Stimulated activated CD8-positive, alpha-beta memory T cell treated with anti-CD3 and anti-CD28 coated beads, Interleukin-15, amount 100 ng/mL, for 1 hour (primary cell): ENCODE measurements around the gene NELFB.

ENCODE experiments used
- DNase-seq: peaks from one replicate; pipeline ENCODE4 v3.0.0-alpha.2; 2020; ENCODE audit warnings: low read depth

The NELFB gene

DNA sequence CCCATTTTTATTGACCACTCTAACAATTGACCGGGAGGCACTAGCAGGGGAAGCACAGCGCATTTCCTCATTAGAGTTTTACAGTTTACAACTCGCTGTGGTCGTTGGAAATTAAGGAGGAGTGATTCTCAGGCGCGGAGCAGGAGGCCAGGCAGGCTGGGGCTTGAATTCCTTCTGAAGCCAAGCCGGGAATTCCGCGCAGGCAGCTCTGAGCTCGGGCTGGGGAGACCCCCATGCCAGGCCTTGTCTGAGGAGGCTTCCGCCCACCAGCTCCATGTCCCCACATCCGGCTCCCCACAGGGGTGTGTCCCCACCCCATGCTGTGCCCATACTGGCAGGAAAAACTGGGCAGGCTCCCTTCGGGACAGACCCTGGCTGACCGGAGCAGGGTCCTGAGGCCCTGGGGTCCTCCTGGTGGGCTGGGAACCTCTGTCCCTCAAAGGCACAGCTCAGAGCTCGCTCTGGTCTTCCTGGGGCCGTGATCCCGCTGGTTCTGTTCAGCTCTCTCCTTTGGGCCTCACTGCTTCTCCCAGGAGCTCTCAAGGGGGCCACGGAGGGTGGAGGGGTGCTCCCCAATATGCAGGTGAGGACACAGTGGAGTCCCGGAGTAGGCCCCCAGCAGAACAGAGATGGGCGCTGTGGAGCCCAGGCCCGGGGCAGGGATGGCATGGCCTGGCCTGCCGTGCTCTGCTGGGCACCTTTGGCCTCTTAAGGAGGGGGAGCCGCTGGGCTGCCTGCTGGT is 48.2 kb downstream of the NELFB start:
- DNase-seq: no peak

DNA sequence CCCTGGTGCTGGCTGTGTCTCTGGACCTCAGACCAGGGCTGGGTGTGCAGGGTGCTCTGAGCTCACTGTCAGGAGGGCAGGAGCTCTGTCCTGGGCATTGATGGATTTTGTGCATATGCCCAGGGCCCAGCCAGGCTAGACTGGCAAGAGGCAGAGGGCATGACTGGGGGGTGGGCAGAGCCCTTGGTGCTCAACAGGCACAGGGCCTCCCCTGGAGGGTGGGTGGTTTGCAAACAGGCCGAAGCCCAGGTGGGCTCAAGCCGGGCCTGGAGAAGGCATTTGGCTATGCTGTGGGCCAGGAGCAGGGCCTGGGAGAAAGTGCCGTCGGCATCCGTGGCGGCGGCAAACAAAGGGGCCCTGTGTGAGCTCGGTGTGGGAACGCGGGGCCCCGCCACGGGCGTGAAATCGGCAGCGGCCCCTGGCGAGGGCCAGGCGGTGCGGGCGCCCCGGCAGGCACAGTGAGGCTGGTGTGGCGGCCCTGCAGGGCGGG is 48.8 kb downstream of the NELFB start:
- DNase-seq: no peak

DNA sequence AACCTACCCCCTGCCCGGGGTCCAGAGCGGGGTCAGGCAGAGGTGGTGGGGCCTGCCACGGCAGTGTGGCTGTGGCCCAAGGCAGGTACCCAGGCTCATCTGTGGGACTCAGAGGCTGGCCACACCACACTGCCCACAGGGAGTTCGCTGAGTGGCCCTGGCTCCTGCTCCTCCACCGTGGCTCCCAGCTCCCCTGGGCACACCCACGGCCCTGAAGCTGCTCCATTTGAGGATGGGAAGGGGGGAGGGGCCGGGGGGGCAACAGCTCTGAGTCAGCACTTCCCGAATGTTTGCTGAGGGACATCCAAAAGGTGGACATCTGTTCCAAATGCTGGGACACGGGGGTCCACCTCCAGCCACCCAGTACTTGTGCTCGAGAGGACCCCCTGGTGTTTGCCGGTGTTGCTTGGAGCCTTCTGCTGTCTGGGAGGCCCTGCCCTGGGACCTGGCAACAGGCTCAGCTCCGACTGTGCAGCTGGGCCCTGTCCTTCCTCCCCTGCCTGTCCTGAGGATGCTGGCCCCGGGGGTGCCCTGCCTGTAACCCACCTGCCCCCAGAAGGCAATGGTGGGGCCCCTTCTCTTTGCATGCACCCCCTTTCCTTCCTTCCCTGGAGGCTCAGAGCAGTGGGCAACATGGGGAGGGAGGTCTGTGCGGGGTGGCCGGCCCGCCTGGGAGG is 49.4 kb downstream of the NELFB start:
- no peak for DNase-seq

DNA sequence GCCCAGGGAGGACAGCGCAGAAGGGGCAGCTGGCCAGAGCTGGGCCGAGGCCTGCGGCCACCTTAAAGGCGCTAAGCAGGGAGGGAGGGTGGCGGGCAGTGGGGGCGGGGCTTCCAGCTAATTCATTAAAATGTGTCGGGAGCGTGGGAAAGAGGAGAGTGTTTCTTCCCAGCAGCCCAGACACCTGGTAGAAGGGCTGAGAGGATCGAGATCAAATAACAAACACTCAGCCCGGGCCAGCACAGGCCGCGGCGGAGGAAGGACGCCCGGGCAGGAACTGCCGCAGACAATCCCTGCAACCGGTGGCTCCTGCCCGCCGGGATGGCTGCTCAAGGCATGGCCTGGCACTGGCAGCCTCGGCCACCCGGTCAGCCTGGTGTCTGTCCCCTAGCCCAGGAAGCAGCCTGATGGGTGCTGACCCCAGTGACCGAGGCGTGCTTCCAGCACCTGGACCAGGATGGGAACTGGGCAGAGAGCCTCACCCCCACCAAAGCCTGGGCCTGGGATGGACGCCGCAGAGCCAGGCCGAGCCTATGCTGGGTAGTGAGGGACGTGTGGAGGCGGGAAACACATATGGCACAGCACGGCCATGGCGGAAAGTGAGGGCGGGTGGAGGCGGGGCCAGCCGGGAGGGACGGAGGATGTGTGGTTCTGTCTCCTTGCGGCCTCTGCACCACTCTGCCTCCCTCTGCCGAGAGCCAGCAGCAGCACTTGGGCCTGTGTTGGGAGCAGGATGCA is 50.1 kb downstream of the NELFB start:
- DNase-seq: no peak

DNA sequence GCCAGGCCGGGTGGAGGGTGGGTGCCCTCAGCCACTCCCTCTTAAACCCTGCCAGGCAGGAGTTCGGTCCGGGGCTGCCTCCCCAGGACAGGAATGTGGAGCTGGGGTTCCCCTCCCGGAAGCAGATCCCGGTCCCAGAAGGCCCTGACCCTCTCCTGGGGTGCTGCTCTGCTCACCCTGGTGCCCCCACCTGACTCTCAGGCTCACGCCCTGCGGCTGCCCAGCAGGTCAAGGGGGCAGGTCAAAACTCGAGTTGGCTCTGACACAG is 50.6 kb downstream of the NELFB start:
- no peak for DNase-seq

DNA sequence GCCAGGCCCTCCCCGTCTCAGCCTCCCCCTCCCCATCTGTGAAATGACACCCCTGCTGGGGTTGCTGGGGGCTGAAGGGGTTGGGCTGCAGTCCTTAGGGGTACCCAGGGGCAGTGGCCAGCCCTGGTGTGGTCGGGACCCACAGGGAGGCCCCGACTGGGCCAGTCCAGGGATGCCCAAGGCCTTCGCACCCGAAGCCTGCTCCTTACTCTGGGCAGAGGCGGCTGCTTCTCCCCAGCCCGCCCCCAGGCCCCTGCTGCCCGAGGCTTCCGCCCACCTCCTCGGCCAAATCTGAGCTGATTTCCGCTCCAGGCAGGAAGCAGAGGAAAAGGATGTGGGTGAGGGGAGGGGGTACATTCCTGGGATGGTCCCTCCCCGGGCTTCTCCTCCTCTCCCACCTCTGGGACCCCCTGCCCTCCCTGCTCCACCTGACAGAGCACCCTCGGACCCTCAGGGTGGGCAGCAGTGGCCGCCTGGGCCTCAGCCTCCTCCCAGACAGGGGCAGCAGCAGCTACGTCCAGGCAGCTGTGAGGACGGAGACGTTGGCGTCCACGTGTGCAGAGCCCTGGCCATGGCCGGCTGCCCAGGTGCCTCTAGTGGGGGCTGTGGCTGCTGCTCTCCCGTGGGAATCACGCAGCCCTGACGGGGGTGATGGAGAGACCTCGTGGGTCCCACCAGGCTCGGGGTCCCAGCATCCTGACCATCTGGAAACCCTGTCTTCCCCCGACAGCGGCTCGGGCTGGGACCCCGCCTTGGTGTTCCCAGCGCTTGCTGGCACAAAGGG is 51.1 kb downstream of the NELFB start:
- DNase-seq: no peak

DNA sequence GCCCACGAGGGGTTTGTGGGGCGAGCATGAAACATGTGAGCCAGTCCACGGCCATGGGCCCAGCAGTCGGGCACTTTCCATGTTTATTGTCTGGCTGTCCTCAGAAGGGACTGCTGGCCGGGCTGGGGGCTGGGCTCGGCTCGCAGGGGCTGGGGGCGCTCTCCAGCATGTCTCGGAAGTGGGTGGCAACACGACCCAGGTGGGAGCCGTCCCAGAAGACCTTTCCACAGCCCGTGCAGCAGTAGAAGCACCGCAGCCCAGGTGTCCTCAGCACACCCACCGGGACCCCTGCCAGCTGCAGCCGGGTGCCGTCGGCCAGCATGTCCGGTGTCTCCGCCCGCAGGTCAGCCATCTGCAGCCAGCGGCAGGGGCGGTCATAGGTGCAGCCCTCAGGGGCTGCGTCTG is 51.7 kb downstream of the NELFB start:
- no peak for DNase-seq

DNA sequence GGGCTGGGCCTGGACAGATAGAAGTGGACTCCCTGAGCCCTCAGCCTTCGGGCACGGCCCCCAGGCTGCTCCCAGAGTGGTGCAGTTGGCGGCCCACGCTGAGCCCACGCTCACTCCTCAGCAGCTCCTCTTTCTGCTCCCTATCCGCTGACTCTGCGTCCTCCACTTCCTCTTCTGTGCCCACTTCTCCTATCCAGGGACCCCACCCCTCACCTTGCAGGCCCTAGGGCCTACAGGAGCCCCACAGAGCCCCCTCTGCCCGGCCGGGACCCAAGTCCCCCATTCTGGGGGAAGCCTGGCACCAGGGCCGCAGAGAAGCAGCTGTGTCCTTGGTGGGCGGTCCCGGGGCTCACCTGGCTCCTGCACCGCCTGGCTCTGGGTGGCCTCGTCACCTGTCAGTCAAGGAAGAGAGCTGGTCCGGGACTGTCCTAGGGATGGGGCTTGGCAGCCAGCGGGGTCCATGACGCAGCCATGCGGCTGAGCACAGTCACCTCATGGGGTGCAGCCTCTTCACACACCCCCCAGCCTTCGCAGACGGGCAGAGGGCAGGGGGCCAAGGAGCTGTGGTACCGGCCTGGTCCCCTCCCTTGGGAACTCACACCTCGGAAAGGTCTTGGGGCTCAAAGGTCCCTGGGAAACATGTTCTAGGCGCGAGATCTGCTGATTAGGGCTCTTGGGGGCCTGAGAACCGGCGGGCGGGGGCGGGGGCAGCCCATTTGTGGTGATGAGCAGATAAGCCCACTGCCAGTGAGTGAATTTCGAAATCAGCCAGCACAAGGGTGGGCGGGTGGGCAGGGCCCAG is 52.3 kb downstream of the NELFB start:
- no peak for DNase-seq

DNA sequence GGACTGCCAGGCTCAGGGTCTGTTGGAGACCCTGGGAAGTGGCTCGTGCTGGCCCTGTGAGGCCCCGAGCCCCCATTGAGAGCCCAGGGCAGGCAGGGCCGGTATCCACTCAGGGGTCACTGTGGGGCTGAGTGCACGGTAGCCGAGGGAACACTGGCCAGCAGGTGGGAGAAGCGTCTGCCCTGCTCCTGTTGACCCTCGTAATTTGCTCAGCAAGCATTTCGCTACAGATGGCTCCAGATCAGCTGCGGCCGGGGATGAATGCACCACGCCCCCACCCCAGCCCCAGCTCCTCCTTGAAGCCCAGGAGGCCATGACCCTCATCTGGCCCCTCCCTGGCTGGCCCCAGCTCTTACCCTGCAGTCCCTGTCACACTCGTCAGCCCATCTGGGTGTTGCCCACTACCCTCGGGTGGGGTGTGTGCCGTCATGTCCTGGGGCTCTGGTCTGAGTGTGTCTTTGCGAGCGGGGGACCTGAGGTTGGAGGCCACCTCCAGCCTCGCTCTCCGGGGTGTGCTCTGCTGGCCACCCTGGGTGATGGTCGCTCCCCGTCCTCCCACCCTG is 53.0 kb downstream of the NELFB start:
- no peak for DNase-seq

DNA sequence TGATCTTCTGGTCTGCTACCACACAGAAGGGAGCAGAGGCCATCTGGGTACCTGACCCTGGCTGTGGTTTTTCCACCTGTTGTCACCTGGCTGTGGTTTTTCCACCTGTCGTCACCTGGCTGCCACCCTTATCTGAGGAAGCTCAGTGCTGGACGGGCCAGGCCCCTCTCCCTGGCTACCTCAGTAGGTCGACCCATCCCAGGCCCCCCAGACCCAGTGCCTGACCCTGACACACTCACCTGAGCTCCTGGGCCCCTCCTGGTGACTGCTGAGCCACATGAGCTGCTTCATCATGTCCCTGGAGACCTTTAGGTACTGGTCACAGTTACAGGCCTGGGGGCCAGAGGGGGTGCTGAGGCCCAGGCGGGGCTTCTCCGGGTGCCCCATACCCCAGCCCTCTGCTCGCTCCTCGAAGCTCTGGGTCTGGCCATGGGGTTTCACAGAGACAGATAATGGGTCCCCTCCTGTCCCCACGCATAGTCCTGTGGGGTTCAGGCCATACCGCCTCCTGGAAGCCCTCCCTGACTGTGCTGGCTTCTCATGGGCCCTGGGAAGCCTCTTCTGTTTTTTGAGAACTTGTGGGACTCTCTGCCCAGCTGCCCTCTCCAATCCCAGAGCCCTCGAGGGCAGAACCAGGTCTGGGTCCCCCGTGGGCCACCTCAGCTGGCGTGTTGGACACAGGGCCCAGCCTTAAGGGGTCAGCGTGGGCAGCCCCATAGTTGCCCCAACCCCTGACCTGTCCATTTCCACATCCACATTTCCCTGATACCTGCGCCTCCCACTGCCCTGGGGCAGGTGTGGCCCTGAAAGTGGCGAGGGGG is 54.5 kb downstream of the NELFB start:
- no peak for DNase-seq

DNA sequence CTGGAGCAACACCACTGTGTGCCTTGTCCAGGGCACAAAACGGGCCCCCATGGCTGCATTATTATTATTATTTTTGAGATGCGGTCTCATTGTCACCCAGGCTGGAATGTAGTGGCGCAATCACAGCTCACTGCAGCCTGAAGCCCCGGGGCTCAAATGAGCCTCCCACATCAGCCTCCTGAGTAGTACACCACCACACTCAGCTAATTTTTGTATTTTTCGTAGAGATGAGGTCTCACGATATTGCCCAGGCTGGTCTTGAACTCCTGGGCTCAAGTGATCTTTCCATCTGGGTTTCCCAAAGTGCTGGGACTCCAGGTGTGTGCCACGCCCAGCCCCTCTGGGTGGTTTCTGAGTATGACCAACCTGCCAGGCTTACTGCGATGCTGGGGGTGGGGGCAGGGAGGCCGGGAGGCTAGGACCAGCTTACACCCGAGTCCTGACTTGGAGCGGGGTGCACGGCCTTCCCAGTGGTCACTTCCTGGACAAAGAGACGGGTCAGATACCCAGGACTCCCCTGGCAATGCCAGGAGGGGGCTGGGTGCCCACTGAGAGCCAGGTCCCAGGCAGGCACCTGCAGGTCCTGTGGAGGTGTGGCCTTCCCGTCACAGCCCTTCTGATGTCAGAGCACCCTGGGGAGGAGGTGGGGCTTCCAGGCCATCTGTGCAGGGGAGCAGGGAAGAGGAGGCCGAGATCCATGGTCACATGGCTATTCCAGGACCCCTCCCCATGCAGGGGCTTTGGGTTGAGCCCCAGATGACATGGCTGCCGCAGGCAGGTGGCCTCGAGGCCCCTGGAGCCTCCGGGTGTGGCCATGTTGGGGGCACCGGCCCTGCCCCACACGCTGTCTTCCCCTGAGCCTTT is 55.3 kb downstream of the NELFB start:
- no peak for DNase-seq

DNA sequence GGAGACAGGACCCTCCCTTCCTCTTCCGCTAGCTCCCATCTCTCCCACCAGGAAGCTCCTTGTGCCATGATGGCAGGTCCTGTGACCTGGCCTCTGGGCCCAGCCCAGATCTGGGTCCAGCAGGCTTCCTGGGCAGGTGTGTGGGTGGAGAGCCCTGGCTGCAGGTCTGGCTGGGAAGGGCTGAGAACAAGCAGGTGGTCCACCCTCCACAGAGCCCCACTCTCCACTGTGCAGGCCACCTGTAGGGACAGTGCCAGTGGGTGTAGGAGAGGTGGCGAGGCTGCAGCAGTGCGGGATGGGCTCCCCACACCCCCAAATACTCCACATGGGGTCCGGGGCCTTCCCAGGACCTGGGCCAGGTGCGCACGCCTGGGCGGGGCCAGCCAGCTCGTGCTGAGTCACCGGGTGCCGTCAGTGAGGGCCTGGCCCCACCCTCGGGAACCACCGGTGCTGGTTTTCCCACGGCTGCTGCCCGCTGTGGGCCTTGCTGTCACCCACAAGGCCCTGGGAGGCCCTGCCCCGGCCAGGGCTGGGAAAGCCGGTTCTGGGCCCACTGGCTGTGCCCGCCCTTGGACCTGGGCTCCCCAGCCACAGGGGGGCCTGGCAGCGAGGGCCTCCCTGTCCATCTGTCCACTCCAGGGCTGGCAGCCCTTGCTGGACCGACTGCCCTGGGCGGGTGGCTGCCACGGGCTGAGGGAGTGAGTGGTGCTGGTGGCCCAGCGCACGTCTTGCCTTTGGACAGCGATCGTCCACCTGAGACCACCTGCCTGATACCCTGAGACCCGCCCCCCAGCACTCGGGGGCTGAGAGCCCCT is 56.3 kb downstream of the NELFB start:
- DNase-seq: no peak

DNA sequence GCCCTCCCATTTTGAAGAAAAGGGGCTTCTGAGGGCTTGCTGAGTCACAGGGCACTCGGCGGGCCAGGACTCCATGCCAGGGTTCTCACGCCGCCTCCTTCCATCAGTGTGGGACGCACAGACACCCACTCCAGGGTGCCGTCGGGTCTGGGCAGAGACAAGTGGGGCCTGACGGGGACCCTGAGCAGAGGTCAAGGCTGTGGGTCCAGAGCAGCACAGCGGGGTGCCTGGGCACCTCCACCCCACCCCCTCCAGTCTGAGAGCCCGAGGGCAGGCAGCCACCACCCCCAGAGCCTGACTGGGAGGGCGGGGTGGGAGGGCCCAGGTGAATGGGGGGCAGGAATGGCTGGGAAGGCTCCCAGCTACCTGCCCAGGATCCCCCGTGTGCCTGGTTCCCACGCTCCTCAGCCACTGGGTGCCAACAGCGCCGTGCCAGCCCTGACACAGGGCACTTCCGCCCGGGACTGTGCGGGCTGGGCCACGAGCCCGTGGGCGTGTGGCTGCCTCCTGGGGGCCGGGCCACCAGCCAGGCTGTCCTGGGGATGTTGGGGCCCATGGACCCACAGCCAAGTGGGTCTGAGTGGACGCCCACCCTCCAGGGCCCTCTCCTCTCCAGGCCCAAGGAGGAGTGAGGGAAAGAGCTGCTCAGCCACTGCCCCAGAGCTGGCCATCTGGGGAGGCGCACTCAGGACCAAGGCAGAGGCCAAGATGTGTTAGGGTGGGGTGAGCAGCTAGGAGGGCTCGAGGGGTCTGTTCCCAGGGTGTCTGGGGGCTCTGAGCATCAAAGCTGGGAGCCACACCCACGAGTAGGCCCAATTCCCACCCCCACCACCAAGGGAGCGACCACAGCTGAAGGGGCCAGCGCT is 57.1 kb downstream of the NELFB start:
- no peak for DNase-seq

DNA sequence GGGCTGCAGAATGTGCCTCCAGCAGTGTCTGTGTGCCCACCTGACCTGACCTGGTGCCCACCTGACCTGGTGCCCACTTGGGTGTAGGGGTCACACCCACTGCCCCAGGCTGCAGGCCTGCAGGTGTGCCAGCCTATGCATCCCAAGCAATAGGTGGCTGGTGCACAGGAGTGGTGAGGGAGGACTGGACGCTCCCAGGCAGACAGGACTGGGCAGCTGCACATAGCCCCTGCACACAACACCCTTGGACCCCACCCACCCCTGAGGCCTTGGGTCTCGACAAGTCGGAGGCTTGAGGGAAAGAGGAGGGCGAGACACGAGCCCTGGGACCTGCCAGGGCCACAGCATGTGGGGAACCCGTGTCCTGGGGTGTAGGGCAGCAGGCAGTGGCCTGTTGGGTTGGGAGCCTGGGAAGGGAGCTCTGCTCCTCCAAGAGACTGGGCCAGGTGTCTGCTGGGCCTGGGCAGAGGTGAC is 57.8 kb downstream of the NELFB start:
- DNase-seq: no peak

DNA sequence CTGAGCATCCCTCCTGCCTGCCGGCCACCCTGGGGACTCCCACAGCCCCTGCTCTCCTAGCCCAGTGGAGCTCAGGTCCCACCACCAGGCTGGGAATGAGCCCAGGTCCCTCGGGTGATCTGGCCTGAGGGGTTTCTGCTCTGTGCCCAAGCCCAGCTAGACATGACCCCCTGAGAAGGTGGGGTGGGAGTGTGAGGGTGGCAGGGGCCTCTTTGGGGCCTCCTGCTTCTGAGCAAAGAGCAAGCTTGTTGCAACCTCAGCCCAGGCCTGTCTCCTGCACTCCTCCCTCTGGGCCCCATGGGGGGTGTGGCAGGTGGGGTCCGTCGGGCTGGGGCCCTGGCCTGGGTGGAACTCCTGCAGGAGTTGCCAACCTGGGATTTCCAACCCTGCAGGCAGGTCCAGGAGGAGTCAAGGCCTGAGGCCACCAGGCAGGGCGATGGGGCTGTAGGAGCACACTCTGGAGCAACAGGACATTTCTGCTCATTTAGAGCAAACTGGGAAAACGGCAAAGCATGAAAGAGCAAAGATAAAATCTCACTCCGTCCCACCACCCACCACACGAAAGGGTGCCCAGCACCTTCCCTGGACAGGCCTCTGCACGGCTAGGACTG is 58.3 kb downstream of the NELFB start:
- no peak for DNase-seq

DNA sequence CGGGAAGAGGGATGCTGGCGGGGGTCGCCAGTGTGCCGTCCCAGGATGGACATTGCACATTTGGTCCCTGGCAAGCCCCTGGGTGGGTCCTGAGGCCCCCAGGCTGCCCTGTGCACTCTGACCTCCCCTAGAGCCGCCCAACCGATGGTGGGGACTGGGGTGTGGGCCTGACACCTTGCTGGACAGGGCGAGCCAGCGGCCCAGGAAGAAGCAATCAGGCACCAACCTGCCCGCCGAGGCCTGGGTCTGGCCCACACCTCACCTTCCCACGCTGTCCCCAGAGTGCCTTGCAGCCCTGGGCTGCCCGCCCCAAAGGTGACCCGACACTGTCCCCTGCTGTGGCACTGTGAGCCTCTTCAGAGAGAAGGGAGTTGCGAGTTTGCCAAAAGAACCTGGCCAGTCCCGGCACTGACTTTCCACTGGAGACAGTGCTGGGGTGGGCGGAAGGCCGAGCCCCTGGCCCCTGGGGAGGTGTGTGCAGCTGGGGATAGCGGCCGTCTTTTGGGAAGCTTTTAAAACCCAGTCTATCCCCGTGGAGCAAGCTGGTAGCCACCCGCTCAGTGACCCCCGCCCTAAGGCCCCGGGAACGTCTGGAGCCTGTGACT is 58.9 kb downstream of the NELFB start:
- DNase-seq: no peak
